Spleen (tissue), 7 donors: Measurements from ENCODE around the gene PIMREG.

Experiments used
- POLR2A ChIP-seq, 3 donors: fragments of 450-650 bp; IDR thresholded peaks; one replicate each; pipeline ENCODE4 v1.5.1; 2017; ENCODE audit warnings: antibody characterized with exemption in 3 of 3, mild to moderate bottlenecking in 1 of 3
- POLR2AphosphoS5 ChIP-seq, 3 donors: sonication (generic); formaldehyde crosslinking; IDR thresholded peaks; one replicate each; pipeline ENCODE4 v1.5.1; 2017; ENCODE audit warnings: antibody characterized with exemption in 3 of 3
- TF ChIP-seq, protein P1 (sequence below), 11 experiments: fragments of 200-600 bp in 7 of 11; fragments of 450-650 bp in 4 of 11; sonication (generic) in 4 of 11; IDR thresholded peaks in 8 of 11; conservative IDR thresholded peaks in 3 of 11; 1 replicate in 7 of 11; 2 replicates in 4 of 11; pipeline versions ENCODE4 v1.4.0 to v1.8.0; 2016 to 2021; ENCODE audit warnings: antibody characterized with exemption in 11 of 11, inconsistent platforms in 4 of 11, mild to moderate bottlenecking in 1 of 11
- donor health status: DM: no; HTN: no; CAD: no; lungs with moderate emphysema.
- donor health status: DM: no; HTN: no; CAD: no.
- donor health status: DM: no; HTN: no; CAD: no.

DNA sequence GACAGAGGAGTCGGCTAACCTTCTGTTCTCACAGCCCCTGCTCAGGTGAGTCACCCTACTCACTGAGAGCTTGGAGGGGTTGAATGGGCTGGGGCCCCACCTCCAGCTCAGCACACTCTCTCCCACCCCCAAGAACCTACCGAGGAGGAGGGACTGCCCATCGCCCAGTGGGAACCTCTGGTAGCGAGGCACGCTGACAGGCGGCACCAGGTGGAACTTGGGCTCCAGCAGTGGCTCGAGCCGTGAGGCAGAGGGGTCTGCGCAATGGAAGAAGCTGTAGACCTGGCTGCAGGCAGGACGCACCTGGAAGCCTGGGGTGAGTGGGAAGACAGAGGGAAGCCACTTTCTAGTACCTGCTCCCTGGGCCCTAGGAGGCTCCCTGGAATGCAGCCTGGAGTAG lies 28.3 kb downstream of the PIMREG start:
- TF ChIP-seq POLR2AphosphoS5 (IDR thresholded peaks at IDR 0.05) (peak in 1 of 3 donors; percentile 48), POLR2A (IDR thresholded peaks at IDR 0.05) (no peak)
- TF ChIP-seq, protein P1, sequence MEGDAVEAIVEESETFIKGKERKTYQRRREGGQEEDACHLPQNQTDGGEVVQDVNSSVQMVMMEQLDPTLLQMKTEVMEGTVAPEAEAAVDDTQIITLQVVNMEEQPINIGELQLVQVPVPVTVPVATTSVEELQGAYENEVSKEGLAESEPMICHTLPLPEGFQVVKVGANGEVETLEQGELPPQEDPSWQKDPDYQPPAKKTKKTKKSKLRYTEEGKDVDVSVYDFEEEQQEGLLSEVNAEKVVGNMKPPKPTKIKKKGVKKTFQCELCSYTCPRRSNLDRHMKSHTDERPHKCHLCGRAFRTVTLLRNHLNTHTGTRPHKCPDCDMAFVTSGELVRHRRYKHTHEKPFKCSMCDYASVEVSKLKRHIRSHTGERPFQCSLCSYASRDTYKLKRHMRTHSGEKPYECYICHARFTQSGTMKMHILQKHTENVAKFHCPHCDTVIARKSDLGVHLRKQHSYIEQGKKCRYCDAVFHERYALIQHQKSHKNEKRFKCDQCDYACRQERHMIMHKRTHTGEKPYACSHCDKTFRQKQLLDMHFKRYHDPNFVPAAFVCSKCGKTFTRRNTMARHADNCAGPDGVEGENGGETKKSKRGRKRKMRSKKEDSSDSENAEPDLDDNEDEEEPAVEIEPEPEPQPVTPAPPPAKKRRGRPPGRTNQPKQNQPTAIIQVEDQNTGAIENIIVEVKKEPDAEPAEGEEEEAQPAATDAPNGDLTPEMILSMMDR (IDR thresholded peaks at IDR 0.05 in 8 of 11, conservative IDR thresholded peaks at IDR 0.05 in 3 of 11) = no peak
